ENCODE data around the gene MAX.
A peak's percentile ranks its signal among the peaks of the same experiment; 100 is the strongest.

MAX gene, protein sequence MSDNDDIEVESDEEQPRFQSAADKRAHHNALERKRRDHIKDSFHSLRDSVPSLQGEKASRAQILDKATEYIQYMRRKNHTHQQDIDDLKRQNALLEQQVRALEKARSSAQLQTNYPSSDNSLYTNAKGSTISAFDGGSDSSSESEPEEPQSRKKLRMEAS

DNA sequence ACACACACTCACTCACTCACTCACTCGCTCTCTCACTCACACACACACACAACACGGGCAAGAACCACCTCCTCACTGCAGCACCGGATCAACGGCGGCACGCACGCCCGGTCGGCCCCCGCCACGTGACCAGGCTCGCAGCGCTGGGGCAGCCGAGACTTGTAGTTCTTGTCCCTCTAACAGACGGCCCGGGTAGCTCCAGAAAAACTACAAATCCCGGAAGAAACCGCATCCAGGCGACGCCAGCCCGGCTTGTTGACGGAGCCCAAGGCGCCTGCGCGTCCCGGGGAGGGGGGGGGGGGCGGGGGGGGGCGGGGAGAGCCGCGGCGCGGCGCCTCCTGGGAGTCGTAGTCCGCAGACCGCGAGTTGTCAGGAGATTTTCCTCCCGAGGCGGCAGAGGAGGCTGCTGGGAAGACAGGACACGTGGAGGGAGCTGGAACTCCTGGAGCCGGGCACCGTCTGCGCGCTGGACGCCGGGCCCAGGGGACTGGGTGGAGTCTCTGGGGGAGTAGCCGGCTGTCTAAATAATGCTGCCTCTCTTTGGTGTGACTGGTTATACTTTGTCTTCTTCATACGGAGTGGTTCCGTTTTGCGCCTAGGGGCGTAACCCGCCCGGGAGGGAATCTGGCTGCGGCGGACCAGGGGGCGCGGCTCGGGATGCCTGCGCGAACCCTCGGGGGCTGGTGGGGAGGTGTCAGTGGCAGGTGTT, at the start of gene MAX:
MAX (minus strand) TSS at position 77 of the 709 bp plus-strand sequence. CDS start 178 bp downstream, outside the sequence.
- peak; percentile 90 to 97 (median 94) for DNase-seq (ENCODE audit: low read depth in 4 of 4, low spot score in 1 of 4)

DNA sequence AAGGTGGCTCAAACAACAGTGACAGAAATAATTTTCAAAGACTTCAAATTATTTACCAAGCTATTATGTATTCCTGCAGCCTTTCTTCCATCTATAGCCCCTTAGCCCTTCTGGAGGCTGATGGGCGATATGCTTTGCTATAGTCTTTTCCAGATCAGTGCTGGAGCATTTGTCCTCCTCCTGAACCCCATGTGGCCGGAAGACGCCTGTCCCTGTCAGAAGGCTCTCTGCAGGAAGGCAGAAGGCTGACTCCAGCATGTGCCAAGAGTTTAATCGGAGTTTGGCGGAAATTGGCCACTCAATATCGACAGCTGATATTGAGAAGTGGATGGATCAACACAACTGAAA, 49.3 kb upstream of the MAX start:
- DNase-seq (ENCODE audit: low read depth in 4 of 4, low spot score in 1 of 4) = no peak

DNA sequence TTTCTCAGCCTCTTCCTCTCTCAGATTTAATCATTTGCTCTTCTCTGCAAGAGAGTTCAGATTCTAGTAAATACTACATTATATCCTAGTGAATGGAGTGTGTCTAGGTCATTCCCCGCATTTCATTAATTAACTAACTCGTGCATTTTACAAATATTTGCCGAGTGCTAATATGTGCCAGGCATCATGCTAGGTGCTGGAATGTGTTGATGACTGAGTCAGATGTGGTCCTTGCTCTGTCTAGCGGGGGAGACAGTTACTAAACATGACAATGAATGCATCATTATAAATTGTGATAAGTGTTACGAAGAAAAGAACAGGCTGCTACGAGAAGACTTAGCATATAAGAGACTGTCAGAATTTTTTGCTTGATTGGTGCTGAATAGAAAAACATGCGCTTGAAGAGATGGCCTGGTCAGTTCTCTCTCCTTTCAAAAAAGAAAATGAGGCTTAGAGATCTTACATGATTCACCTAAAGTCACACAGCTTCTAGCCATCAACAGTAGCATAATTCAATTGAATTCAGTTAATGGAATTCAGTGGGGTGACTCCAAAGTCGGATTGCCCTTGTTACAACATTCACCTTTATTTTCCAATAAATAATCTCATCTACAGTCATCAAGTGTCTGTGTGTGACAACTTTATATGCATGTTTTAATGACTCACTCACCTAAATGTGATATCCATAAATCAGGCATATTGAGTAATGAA, 48.7 kb upstream of the MAX start:
- no peak for DNase-seq (ENCODE audit: low read depth in 4 of 4, low spot score in 1 of 4)

DNA sequence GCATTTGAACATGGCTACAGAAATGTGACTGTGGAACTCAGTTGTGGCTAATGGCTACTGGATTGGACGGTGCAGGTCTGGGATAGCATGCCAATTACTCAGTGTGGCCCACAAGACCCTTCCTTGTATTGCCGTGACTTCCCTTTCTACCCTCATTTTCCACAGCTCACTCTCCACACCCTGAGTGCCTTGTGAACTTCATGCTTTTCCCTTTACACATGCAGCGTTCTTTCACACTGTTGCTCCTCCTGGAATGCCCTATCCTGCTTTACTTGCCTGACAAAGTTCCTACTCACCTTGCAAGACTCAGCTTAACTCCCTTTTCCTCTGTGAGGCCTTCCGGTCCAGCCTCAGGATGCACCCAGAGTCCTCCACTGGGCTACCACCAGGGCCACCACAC, 46.8 kb upstream of the MAX start:
- DNase-seq (ENCODE audit: low read depth in 4 of 4, low spot score in 1 of 4) = no peak

DNA sequence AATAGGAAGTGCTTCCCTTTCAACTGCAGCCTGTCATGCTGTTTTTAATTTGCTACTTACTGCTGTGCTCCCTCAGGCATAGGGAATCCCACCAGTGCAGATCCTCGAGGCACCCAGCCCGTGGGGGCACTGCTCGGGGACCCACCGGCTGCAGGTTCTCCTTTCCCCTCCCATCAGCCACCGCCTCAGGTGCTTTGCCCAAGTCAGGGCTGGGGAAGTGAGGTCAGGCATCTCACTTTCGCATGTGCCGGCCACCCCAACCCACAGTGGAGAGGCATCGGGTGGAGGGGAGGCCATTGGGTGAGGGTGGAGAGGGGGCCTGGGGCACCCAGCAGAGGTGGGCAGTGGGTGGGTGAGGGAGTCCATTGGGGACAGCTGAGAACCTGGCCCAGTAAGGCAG, 41.9 kb upstream of the MAX start:
- no peak for DNase-seq (ENCODE audit: low read depth in 4 of 4, low spot score in 1 of 4)

DNA sequence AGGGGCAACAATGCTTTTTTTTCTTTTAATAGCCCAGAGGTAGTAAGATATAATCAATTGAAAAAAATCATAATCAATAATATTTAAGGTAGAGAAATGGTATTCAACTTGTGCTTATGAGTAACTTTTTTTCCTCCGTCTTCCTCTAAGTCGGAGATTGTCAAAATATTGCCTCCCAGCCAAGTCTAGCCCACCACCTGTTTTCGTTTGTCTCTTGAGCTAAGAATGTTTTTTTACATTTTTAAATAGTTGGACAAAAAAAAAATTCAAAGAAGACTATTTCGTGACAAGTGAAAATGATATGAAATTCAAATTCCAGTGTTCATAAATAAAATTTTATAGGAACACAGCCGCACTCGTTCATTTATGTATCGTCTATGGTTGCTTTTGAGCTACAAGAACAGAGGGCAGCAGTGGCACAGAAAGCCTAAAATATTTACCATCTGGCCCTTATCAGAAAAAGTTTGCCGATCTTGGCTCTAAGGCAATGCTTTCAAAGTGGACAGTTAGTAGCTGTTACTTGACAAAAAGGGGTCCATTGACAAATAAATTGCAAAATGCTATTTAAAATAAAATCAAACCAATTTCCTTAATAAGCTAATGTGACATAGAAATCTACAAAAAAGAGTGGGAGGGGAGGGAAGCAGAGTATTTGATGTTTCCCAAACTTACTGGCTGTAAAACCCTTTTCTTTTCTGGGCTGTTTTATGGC, 40.8 kb upstream of the MAX start:
- DNase-seq (ENCODE audit: low read depth in 4 of 4, low spot score in 1 of 4) = no peak

DNA sequence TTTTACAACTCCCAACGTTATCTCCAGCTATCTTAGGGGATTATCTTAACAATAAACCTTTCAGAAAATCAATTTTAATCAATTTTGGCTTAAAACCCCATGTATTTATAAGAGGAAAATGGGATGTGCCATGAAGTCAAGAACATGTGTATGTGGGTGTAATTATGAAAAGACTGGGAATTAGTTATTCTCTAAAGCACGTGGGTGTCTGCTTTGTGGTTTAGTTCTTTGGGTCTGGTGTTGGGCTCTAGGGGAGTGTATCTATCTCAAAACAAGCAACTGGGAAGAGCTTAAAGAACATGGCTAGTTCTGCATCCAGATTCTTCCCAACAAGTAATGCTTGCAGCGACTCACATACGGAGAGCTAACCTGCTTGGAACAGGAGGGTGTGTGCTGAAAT, 40.1 kb upstream of the MAX start:
- DNase-seq (ENCODE audit: low read depth in 4 of 4, low spot score in 1 of 4) = no peak

DNA sequence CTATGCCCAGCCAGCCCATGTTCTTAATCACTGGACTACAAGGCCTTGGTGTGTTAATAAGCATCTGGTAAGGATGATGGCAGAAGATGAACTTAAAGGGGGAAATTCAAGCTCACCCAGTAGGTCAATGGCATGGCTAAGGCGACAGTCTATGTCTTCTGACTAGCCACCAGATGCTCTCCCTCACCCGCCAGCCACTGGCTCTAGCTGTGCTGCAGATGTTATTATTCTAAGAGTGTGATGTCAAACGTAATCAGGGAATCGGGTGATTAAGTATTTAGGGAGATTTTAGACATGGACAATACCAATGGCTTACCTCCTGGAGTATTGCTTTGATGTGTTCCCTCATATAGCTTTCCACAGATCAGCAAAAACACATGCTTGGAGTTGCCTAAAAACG, 39.2 kb upstream of the MAX start:
- no peak for DNase-seq (ENCODE audit: low read depth in 4 of 4, low spot score in 1 of 4)

DNA sequence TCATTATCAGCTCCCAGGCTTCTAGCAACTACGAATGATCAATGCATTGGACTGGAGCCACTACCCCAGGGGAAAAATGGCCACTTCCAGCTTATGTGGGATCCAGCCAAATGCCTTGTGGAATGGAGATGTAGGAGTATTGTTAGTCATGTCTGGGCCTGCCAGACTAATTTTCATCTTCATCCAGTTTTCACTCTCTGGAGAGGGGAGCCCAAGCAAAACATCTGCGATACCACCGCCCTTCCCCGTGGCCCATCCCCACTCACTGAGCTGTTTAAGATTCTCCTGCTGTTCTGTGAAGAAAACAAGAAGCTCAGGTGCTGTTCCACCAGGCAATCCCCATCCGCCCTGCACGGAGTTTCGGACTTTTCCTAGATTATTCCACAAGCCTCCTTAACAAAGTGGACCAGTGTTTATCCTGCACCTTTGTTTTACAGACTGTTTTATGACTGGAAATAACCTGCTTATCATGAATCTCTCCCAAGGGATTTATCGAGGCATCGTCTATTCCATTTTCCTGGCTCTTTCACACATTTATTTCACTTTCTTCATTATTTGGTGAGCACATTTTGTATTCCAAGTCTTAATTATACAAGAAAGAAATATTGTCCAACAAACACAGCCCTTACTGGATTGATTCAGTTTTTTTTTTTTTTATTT, 35.5 kb upstream of the MAX start:
- no peak for DNase-seq (ENCODE audit: low read depth in 4 of 4, low spot score in 1 of 4)

DNA sequence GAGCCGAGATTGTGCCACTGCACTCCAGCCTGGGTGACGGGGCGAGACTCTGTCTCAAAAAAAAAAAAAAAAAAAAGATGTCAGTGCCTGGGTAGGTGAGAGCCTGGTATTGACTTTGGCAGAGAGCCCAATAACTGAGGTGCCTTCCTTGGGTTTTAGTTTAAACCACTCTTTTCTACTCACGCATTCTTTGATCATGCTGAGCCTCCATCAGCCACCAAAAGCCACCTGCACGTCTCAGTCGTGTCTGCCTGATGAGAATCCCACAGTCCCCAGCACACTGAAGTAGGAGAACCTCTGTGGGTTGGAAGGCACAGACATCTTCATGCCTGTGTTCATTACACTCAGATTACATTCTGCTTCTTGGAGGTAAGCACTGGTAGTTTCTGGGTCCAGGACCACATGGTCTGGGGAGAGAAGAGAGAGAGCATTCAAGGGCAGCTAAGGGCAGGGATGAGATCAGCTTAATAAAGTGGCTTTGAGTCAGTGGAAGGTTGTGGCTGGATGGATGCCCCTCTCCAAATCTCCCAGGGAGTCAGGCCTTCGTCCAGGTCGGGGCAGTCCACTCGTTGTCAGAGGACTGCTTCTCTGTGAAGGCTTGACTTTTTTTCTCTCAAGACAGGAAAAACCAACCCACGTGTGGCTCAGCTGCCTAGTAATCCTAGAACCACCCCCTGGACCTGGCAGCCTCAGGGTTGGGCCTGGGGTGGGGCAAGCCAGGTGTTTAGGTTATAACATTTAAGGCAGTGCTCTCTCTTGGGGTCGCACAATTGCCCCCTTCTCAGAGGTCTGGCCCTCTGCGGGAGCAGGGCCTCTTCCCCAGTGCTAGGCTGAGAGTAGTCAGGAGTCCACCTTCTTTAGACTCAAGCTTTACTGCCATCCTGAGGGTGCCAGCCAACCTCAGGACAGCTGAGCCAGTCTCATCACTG, 32.6 kb upstream of the MAX start:
- DNase-seq (ENCODE audit: low read depth in 4 of 4, low spot score in 1 of 4) = no peak

DNA sequence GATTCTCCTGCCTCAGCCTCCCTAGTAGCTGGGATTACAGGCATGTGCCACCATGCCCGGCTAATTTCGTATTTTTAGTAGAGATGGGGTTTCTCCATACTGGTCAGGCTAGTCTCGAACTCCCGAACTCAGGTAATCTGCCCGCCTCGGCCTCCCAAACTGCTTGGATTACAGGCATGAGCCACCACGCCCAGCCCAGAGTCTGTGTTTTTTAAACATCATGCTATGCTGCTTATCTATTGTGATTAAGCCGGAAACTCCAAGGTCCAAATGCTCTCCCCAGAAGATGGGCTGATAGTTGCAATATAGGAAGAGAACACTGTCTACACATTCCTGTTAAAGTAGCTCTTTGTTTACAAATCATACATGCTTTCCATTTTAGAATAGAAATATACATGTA, 30.5 kb upstream of the MAX start:
- no peak for DNase-seq (ENCODE audit: low read depth in 4 of 4, low spot score in 1 of 4)

DNA sequence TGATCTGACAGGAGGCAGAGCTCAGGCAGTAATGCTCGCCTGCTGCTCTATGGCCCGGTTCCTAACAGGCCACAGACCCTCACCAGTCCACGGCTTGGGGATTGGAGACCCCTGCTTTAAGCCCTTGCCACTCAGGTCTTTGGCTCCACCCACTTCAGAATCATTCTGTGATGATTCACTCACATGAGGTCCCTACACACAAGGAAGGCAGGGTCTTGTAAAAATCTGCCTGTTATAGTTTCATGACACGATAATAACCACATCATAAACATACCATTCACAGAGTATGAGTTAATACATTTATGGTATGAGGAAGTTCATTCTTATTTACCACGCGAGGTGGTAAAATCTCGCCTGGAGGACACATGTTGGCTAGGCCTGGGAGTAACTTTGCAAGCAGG, 29.0 kb upstream of the MAX start:
- DNase-seq (ENCODE audit: low read depth in 4 of 4, low spot score in 1 of 4) = no peak

DNA sequence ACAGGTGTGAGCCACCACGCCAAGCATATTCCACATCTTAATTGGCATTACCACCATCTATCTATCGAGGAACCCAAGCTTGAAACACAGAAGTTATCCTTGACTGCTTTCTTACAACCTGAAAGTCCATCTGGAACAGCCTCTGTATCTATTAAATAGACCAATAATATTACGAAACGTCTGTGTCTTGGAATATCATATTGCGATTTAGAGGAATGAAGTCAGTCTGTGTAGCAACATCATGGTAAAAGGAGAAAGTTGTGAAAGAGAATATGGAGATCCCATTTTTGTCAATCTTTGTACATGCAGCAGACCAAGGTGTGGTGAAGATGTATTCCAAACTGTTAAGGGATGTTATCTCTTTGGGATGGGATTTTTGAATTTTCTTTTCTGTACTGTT, 25.8 kb upstream of the MAX start:
- DNase-seq (ENCODE audit: low read depth in 4 of 4, low spot score in 1 of 4) = no peak

DNA sequence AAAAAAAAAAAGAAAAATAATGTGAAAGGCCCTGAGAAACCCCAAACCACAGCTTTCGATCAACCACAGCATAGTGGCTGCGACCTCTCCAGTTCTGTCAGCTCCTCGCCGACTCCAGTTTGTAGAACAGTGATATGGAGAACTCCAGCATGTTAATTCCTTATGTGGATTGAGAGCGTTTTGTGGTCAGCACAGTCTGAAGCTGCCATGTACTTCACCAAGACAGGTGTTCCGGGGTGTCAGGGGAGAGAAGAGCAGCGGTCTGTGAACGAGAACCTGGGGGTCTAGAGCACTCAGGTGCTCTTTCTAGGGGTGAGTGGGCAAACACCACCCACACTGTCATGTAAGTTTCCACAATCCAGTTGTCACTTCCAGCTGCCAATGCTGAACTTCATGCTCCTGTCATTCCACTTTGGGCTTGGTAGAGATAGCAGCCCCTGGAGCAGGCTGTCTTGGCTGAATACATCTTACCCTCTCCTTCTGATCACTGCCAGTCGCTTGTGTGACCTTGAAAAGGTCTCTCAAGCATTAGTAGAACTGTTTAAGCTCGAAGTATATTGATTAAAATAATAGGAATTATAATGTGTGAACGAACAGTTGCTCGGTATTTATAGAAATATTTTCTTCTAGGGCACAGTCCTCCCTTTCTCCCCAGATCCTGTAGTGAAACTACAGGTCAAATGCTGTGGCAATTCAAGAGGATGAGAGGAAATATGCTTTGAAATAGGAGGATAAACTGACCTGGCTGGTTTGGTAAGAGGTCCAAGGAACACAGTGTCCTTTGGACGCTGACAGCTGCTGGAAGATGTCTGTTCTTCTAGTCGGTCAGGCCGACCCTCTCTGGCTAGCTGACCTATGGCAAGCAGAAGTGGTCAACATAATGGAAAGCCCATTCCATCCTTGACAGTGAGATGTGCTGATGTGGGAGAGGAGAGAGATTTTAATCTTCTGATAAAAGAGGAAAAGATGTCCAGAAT, 15.7 kb upstream of the MAX start:
- no peak for DNase-seq (ENCODE audit: low read depth in 4 of 4, low spot score in 1 of 4)

DNA sequence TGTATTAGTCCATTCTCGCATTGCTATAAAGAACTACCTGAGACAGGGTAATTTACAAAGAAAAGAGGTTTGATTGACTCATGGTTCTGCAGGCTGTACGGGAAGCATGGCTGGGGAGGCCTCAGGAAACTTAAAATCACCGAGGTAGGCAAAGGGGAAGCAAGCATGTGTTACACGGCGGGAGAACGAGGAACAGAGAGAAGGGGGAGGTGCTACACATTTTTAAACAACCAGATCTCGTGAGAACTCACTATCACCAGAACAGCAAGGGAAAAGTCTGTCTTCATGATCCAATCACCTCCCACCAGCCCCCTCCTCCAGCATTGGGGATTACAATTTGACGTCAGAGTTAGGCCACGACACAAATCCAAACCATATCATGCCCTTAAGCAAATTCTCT, 13.3 kb upstream of the MAX start:
- no peak for DNase-seq (ENCODE audit: low read depth in 4 of 4, low spot score in 1 of 4)

DNA sequence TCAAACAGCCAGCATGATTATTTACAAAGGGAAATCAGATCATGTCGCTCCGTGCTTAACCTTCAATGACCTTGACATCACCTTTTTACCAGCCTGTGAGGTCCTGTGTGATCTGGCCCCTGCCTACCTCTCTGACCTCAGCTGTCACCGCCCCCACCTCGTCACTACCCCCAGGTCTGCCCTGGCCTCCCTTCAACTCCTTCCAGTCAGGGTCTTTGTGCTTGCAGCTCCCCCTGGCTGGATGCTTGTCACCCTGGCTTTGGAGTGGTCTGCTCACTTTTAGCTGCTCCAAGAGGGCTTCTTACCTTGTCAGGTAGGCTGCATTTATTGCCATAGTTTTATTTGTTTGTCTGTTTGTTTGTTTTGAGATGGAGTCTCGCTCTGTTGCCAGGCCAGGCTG, 8.2 kb upstream of the MAX start:
- no peak for DNase-seq (ENCODE audit: low read depth in 4 of 4, low spot score in 1 of 4)

DNA sequence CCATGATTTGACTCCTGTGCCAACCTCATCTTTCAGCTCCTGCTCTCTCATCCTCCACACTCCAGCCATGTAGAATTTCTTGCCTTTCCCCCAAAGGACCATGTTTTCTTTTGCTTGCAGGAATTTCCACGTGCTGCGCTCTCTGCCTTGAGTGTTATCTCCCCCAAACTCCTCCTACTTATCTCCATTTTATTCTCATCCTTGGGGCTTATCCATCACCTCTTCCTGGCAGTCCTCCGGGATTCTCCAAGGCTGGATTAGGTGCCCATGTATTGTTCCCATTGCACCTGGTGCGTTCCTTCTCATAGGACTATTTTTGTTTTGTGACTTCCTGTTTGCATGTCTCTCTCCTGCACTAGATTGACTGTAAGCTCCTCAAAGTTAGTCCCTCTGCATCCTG, 7.0 kb upstream of the MAX start:
- DNase-seq (ENCODE audit: low read depth in 4 of 4, low spot score in 1 of 4) = no peak

DNA sequence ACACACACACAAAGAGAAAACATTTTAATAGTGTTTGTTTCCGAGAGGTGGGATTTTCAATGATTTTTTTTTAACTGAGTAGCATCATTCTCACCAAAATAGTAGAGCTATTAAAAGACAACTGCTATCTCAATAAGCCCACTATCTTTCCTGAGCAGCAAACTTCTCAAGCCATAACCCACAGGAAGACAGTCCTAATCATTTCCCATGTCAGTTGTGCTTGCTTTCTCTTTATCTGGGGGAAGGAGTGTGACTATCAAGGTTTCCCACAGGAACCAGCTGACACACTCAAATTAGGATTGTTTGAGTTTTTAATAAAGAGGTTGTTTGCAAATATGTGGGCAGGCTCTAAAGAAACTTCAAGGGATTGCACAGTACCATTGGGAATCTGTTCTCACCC, 4.9 kb upstream of the MAX start:
- no peak for DNase-seq (ENCODE audit: low read depth in 4 of 4, low spot score in 1 of 4)

DNA sequence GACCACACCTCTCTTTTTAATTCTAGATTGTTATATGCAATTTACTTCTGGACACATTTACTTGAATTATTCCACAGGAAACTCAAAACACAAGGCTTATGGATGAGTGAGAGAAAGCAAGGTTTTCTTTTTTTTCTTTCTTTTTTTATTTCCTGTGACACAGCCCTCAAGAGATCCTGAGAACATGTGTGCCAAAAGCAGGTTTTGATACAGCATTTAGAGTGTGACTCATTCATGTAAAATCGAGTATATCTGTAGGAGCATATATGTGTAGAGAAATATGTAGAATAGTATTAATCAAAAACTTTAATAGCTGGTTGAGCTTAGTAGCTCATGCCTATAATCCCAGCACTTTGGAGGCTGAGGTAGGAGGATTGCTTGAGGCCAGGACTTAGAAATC, 4.4 kb upstream of the MAX start:
- no peak for DNase-seq (ENCODE audit: low read depth in 4 of 4, low spot score in 1 of 4)
